ENCODE measurements around the gene MAGOH. TPM values are rescaled to one million over a fixed set of nuclear protein-coding genes. Genes with fewer than 3 reads are reported as not detected.

Gene MAGOH
- total and polyA plus RNA-seq, 2 of the 13 experiments (the other 11 are each of a cell fraction or from before 2014, with no cell fraction given), result 24.1 to 87.0 TPM

GRCh38 chr1:53196485-53197290, 41.6 kb downstream of the MAGOH start, which contains the start of gene CPT2 (continued):
- TF ChIP-seq, protein P1, sequence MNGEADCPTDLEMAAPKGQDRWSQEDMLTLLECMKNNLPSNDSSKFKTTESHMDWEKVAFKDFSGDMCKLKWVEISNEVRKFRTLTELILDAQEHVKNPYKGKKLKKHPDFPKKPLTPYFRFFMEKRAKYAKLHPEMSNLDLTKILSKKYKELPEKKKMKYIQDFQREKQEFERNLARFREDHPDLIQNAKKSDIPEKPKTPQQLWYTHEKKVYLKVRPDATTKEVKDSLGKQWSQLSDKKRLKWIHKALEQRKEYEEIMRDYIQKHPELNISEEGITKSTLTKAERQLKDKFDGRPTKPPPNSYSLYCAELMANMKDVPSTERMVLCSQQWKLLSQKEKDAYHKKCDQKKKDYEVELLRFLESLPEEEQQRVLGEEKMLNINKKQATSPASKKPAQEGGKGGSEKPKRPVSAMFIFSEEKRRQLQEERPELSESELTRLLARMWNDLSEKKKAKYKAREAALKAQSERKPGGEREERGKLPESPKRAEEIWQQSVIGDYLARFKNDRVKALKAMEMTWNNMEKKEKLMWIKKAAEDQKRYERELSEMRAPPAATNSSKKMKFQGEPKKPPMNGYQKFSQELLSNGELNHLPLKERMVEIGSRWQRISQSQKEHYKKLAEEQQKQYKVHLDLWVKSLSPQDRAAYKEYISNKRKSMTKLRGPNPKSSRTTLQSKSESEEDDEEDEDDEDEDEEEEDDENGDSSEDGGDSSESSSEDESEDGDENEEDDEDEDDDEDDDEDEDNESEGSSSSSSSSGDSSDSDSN (CRISPR knock-in tag; IDR thresholded peaks at IDR 0.05), result peak; percentile 66
- TF ChIP-seq MEF2D (CRISPR knock-in tag; IDR thresholded peaks at IDR 0.05) (0 out of 2 replicates have a peak, but pooled peaks have one; percentile 18), BRF2 (CRISPR knock-in tag; IDR thresholded peaks at IDR 0.05) (no peak), ETV6 (CRISPR knock-in tag; conservative IDR thresholded peaks at IDR 0.05) (no peak), MBD4 (IDR thresholded peaks at IDR 0.05; ENCODE audit: borderline replicate concordance, low read length) (0 out of 2 replicates have a peak, but pooled peaks have one; percentile 26), IKZF4 (CRISPR knock-in tag; IDR thresholded peaks at IDR 0.05; ENCODE audit: borderline replicate concordance, low read depth, not compliant biosample characterization) (no peak), SPEN (CRISPR knock-in tag; IDR thresholded peaks at IDR 0.05; ENCODE audit: low read depth) (peak; percentile 20; the same call in 1 of the 2 replicates), ZBED4 (CRISPR knock-in tag; IDR thresholded peaks at IDR 0.05; ENCODE audit: borderline replicate concordance) (0 out of 2 replicates have a peak, but pooled peaks have one; percentile 13), POLR2AphosphoS5 (IDR thresholded peaks at IDR 0.05; ENCODE audit: low read depth, low read length) (peak; percentile 88), NR2C2 (CRISPR knock-in tag; IDR thresholded peaks at IDR 0.05; ENCODE audit: borderline replicate concordance) (peak; percentile 8; the same call in 1 of the 2 replicates), ZNF691 (CRISPR knock-in tag; IDR thresholded peaks at IDR 0.05; ENCODE audit: borderline replicate concordance, low read depth) (peak; percentile 74), TAF1 (CRISPR knock-in tag; IDR thresholded peaks at IDR 0.05) (peak; percentile 82)
- TF ChIP-seq, protein P2, sequence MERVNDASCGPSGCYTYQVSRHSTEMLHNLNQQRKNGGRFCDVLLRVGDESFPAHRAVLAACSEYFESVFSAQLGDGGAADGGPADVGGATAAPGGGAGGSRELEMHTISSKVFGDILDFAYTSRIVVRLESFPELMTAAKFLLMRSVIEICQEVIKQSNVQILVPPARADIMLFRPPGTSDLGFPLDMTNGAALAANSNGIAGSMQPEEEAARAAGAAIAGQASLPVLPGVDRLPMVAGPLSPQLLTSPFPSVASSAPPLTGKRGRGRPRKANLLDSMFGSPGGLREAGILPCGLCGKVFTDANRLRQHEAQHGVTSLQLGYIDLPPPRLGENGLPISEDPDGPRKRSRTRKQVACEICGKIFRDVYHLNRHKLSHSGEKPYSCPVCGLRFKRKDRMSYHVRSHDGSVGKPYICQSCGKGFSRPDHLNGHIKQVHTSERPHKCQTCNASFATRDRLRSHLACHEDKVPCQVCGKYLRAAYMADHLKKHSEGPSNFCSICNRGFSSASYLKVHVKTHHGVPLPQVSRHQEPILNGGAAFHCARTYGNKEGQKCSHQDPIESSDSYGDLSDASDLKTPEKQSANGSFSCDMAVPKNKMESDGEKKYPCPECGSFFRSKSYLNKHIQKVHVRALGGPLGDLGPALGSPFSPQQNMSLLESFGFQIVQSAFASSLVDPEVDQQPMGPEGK (CRISPR knock-in tag; IDR thresholded peaks at IDR 0.05), result peak; percentile 94
- TF ChIP-seq, protein P3, sequence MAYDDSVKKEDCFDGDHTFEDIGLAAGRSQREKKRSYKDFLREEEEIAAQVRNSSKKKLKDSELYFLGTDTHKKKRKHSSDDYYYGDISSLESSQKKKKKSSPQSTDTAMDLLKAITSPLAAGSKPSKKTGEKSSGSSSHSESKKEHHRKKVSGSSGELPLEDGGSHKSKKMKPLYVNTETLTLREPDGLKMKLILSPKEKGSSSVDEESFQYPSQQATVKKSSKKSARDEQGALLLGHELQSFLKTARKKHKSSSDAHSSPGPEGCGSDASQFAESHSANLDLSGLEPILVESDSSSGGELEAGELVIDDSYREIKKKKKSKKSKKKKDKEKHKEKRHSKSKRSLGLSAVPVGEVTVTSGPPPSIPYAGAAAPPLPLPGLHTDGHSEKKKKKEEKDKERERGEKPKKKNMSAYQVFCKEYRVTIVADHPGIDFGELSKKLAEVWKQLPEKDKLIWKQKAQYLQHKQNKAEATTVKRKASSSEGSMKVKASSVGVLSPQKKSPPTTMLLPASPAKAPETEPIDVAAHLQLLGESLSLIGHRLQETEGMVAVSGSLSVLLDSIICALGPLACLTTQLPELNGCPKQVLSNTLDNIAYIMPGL (CRISPR knock-in tag; IDR thresholded peaks at IDR 0.05; ENCODE audit: borderline replicate concordance in 1 of 2, low read depth in 1 of 2), result peak in 1 of 2 experiments; percentile 24; a peak in 2 of 4 replicates

Data from HepG2 (cell line).